Measurements from ENCODE around the gene RABEPK.
"Not testable (repeated sequence)": the region's sequence is repeated elsewhere in the genome, so short reads cannot be mapped to it uniquely, and the experiment has no call there.

The RABEPK gene

DNA sequence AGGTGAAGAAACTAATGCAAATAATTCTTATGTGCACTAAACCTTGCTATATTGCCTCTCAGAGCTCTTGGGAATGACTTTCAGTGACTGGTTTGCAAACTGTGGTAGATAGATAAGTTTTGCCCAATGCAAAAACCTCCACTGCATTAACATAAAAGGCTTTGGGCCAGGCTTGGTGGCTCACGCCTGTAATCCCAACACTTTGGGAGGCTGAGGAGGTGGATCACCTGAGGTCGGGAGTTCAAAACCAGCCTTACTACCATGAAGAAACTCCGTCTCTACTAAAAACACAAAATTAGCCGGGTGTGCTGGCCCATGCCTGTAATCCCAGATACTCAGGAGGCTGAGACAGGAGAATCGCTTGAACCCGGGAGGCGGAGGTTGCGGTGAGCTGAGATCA, 33.8 kb downstream of the RABEPK start:
- peaks cover 41 to 67% of the 10 kb centered on the region in 2 donors for H3K36me3 ChIP-seq (ENCODE audit: control insufficient read depth in 1 of 2, insufficient read depth in 2 of 2, low read length in 2 of 2)

DNA sequence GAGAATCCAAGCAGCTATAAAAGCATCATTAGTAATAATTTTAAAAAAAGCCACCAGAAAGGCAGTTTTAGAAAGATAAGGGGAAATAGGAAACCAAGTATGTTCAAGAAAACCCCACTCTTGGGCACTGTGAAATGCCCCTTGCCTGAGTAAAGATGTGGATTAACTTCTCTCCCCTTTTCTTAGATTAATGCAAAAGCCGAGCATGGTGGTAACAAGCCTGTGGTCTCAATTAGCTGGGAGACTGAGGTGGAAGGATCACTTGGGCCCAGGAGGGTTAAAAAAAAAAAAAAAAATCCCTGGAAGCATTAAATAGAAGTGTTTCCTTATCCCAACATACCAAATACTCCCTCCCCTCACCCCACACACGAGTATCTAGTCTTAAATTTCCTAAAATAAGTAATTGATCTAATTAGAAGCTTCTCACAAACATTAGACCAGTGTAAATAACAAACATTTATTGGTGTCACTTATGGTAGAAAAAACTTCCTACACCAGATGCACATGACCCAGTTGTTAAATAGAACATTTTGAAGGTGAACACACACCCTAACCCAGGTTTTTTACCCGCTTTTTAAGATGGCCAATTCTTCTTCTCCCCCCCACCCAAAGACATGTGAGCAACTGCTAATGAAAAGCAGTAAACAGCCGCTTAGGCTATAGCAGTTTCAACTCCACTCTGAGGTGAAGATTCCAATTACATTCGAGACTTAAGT, 35.6 kb downstream of the RABEPK start:
- peaks cover 39 to 40% of the 10 kb centered on the region in 2 donors for H3K4me1 ChIP-seq (ENCODE audit: control insufficient read depth in 1 of 2, insufficient read depth in 2 of 2, low read length in 2 of 2)
- H3K36me3 ChIP-seq (ENCODE audit: control insufficient read depth in 1 of 2, insufficient read depth in 2 of 2, low read length in 2 of 2) = peaks cover 35 to 62% of the 10 kb centered on the region in 2 donors
- no peaks in the 10 kb centered on the region for H3K9me3 ChIP-seq (ENCODE audit: control insufficient read depth in 1 of 2, low read length in 2 of 2)
- no peak overlapping the region for H3K27ac ChIP-seq (ENCODE audit: low read depth, low read length)
- H3K4me3 ChIP-seq (ENCODE audit: low read depth in 1 of 2, low read length in 2 of 2) = peak overlapping the region; percentile 27 to 28
- no peak overlapping the region for H3K9ac ChIP-seq (ENCODE audit: low read depth in 1 of 2, low read length in 2 of 2)
- H3K27me3 ChIP-seq (ENCODE audit: control insufficient read depth in 1 of 2, insufficient read depth in 2 of 2, low read length in 2 of 2) = no peaks in the 10 kb centered on the region

More for the DNA sequence above, 33.8 kb downstream of the RABEPK start:
- not testable (repeated sequence) for H3K9me3 ChIP-seq (ENCODE audit: control insufficient read depth in 1 of 2, low read length in 2 of 2); H3K27ac ChIP-seq (ENCODE audit: low read depth, low read length); H3K9ac ChIP-seq (ENCODE audit: low read depth in 1 of 2, low read length in 2 of 2); H3K27me3 ChIP-seq (ENCODE audit: control insufficient read depth in 1 of 2, insufficient read depth in 2 of 2, low read length in 2 of 2); H3K4me3 ChIP-seq (ENCODE audit: low read depth in 1 of 2, low read length in 2 of 2)
- peaks cover 32 to 36% of the 10 kb centered on the region in 2 donors for H3K4me1 ChIP-seq (ENCODE audit: control insufficient read depth in 1 of 2, insufficient read depth in 2 of 2, low read length in 2 of 2)

DNA sequence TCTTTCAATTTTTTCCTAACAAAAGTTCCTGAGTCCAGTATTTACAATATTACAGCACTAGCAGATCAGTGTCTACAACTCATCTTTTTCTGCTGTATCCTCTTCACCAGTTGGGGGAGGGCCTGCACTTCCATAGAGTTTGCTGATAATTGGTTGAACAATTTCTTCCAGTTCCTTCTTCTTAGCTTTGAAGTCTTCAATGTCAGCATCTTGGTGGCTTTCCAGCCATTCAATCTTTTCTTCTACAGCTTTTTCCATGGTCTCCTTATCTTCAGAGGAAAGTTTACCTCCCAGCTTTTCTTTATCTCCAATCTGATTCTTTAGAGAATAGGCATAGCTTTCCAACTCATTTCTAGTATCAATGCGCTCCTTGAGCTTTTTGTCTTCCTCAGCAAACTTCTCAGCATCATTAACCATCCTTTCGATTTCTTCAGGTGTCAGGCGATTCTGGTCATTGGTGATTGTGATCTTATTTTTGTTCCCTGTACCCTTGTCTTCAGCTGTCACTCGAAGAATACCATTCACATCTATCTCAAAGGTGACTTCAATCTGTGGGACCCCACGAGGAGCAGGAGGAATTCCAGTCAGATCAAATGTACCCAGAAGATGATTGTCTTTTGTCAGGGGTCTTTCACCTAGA, 36.3 kb downstream of the RABEPK start:
- not testable (repeated sequence) for H3K9ac ChIP-seq (ENCODE audit: low read depth in 1 of 2, low read length in 2 of 2); H3K27ac ChIP-seq (ENCODE audit: low read depth, low read length); H3K27me3 ChIP-seq (ENCODE audit: control insufficient read depth in 1 of 2, insufficient read depth in 2 of 2, low read length in 2 of 2); H3K9me3 ChIP-seq (ENCODE audit: control insufficient read depth in 1 of 2, low read length in 2 of 2)
- Histone ChIP-seq H3K4me1 (ENCODE audit: control insufficient read depth in 1 of 2, insufficient read depth in 2 of 2, low read length in 2 of 2) (peaks cover 39 to 40% of the 10 kb centered on the region in 2 donors), H3K36me3 (ENCODE audit: control insufficient read depth in 1 of 2, insufficient read depth in 2 of 2, low read length in 2 of 2) (peaks cover 35 to 59% of the 10 kb centered on the region in 2 donors), H3K4me3 (ENCODE audit: low read depth in 1 of 2, low read length in 2 of 2) (peak overlapping the region; percentile 97 to 99)

DNA sequence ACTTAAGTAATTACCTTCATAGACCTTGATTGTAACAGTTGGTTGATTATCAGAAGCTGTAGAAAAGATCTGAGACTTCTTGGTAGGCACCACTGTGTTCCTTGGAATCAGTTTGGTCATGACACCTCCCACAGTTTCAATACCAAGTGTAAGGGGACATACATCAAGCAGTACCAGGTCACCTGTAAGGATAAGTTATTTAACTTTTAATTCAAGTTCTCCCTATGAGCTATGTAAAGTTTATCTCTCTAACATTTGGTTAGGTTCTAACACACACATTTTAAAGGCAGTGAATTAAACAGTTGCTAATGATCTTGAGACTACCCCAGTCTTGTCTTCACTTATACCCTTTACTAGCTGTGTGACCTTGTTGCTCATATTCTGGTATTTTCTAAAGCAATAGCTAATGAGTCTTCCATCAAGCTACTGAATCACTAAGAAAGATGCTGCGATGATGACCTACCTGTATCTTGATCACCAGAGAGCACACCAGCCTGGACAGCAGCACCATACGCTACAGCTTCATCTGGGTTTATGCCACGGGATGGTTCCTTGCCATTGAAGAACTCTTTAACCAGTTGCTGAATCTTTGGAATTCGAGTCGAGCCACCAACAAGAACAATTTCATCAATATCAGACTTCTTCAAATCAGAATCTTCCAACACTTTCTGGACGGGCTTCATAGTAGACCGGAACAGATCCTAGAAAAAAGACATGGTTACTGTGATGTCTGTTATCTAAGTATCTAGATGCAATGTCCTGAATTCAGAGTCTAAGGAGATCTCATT, 38.0 kb downstream of the RABEPK start:
- no peak overlapping the region for H3K27ac ChIP-seq (ENCODE audit: low read depth, low read length)
- peak overlapping the region; percentile 97 to 99 for H3K4me3 ChIP-seq (ENCODE audit: low read depth in 1 of 2, low read length in 2 of 2)
- peaks cover 47 to 48% of the 10 kb centered on the region in 2 donors for H3K4me1 ChIP-seq (ENCODE audit: control insufficient read depth in 1 of 2, insufficient read depth in 2 of 2, low read length in 2 of 2)
- H3K9me3 ChIP-seq (ENCODE audit: control insufficient read depth in 1 of 2, low read length in 2 of 2) = no peaks in the 10 kb centered on the region
- H3K27me3 ChIP-seq (ENCODE audit: control insufficient read depth in 1 of 2, insufficient read depth in 2 of 2, low read length in 2 of 2) = no peaks in the 10 kb centered on the region
- peak overlapping the region in 1 of 2 donors; percentile 23 for H3K9ac ChIP-seq (ENCODE audit: low read depth in 1 of 2, low read length in 2 of 2)
- H3K36me3 ChIP-seq (ENCODE audit: control insufficient read depth in 1 of 2, insufficient read depth in 2 of 2, low read length in 2 of 2) = peaks cover 33 to 54% of the 10 kb centered on the region in 2 donors

DNA sequence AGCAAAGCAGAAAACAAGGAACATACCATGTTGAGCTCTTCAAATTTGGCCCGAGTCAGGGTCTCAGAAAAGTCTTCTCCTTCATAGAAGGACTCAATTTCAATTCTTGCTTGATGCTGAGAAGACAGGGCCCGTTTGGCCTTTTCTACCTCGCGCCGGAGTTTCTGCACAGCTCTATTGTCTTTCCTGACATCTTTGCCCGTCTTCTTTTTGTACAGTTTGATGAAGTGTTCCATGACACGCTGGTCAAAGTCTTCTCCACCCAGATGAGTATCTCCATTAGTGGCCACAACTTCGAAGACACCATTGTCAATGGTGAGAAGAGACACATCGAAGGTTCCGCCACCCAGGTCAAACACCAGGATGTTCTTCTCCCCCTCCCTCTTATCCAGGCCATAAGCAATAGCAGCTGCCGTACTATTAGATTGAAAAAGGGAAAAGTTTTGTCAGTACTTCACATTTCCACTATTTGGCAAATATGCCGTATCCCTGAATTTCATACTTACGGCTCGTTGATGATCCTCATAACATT, 38.6 kb downstream of the RABEPK start:
- peak overlapping the region in 1 of 2 donors; percentile 93 for H3K9ac ChIP-seq (ENCODE audit: low read depth in 1 of 2, low read length in 2 of 2)
- no peaks in the 10 kb centered on the region for H3K27me3 ChIP-seq (ENCODE audit: control insufficient read depth in 1 of 2, insufficient read depth in 2 of 2, low read length in 2 of 2)
- peak overlapping the region; percentile 97 to 99 for H3K4me3 ChIP-seq (ENCODE audit: low read depth in 1 of 2, low read length in 2 of 2)
- no peak overlapping the region for H3K27ac ChIP-seq (ENCODE audit: low read depth, low read length)
- no peaks in the 10 kb centered on the region for H3K9me3 ChIP-seq (ENCODE audit: control insufficient read depth in 1 of 2, low read length in 2 of 2)
- H3K36me3 ChIP-seq (ENCODE audit: control insufficient read depth in 1 of 2, insufficient read depth in 2 of 2, low read length in 2 of 2) = peaks cover 33 to 49% of the 10 kb centered on the region in 2 donors
- peaks cover 47 to 48% of the 10 kb centered on the region in 2 donors for H3K4me1 ChIP-seq (ENCODE audit: control insufficient read depth in 1 of 2, insufficient read depth in 2 of 2, low read length in 2 of 2)

DNA sequence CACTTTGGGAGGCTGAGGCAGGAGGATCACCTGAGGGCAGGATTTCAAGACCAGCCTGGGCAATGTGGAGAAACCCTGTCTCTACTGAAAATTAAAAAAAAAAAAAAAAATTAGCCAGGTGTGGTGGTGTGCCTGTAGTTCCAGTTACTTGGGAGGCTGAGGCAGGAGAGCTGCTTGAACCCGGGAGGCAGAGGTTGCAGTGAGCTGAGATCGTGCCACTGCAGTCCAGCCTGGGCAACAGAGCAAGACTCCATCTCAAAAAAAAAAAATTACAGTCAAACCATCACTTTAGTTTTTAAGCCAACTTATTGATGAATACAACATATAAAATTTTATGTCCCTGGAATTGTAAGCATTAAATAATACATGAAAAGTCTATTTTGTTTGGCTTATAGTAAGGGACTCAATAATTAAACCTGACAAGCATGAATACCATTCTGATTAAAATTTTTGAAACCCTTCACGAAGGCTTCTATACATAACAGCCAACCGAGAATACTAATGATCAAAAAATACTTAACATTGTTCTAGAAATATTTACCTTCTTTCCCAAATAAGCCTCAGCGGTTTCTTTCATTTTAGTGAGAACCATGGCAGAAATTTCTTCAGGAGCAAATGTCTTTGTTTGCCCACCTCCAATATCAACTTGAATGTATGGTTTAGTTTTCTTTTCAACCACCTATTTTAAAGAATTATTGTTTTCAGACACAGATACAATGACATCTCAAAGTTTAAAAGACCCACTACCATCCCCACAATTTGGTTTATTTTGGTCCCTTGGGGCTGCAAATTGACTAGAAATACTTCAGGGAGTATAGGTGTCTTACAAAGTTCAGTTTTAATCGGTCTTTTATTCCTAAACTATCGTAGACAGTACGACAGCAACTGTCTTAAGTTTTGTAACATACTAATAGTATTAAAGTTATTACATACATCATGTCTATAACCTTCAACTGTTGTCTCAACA, 39.6 kb downstream of the RABEPK start:
- H3K4me3 ChIP-seq (ENCODE audit: low read depth in 1 of 2, low read length in 2 of 2) = peak overlapping the region; percentile 97 to 99
- H3K36me3 ChIP-seq (ENCODE audit: control insufficient read depth in 1 of 2, insufficient read depth in 2 of 2, low read length in 2 of 2) = peaks cover 31 to 44% of the 10 kb centered on the region in 2 donors
- no peak overlapping the region for H3K27ac ChIP-seq (ENCODE audit: low read depth, low read length)
- H3K4me1 ChIP-seq (ENCODE audit: control insufficient read depth in 1 of 2, insufficient read depth in 2 of 2, low read length in 2 of 2) = peaks cover 47 to 48% of the 10 kb centered on the region in 2 donors
- no peaks in the 10 kb centered on the region for H3K27me3 ChIP-seq (ENCODE audit: control insufficient read depth in 1 of 2, insufficient read depth in 2 of 2, low read length in 2 of 2)
- H3K9me3 ChIP-seq (ENCODE audit: control insufficient read depth in 1 of 2, low read length in 2 of 2) = no peaks in the 10 kb centered on the region
- H3K9ac ChIP-seq (ENCODE audit: low read depth in 1 of 2, low read length in 2 of 2) = peak overlapping the region; percentile 93 to 98

DNA sequence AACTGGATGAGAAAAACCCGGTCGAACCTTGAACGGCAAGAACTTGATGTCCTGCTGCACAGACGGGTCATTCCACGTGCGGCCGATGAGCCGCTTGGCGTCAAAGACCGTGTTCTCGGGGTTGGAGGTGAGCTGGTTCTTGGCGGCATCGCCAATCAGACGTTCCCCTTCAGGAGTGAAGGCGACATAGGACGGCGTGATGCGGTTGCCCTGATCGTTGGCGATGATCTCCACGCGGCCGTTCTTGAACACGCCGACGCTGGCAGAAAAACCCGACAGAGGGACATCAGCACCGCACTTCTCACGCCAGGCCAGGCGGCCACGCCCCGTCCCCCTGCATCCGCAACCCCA, 40.3 kb downstream of the RABEPK start:
- H3K4me1 ChIP-seq (ENCODE audit: control insufficient read depth in 1 of 2, insufficient read depth in 2 of 2, low read length in 2 of 2) = peaks cover 41 to 46% of the 10 kb centered on the region in 2 donors

DNA sequence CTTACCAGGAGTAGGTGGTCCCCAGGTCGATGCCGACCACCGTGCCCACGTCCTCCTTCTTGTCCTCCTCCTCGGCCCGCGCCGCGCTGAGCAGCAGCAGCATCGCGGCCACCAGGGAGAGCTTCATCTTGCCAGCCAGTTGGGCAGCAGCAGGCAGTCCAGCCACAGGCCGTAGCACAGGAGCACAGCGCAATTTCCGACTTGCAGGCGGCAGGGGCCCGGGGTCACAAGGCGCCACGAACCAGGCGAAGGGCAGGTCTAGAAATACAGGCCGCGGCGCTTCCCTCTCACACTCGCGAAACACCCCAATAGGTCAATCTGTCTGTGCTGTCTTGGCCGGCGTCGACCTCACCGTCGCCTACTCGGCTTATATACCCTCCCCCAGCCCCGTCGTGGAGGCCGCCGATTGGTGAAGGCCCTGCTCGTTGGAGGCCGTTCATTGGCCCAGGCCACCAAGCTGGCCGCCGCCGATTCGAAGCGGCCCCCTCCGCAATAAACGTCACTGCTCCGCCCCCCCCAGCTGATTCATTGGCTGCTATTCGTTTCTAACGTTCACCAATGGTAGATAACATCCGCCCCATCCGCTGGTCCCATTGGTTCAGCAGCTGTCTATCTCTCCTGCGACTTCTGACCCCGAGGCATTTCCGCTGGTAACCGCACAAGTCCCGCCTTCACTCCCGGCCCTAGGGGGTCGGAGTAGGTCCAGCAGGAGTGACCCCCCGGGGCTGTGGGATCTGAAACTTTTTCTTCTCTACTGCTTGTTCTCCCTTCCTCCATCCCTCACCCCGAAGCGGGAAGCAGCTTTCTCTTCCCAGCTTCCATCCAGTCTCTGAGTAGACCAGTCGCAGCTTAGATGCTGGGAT, 40.9 kb downstream of the RABEPK start, which contains the start of gene HSPA5:
TSS of gene HSPA5 (minus strand) at position 344 of the 863 bp plus-strand sequence. CDS start at position 127, 217 bp downstream.
- H3K4me3 ChIP-seq (ENCODE audit: low read depth in 1 of 2, low read length in 2 of 2) = peak within 1 kb of the TSS; percentile 98 to 99
- peaks cover 23 to 31% of the 10 kb centered on the region in 2 donors for H3K36me3 ChIP-seq (ENCODE audit: control insufficient read depth in 1 of 2, insufficient read depth in 2 of 2, low read length in 2 of 2)
- H3K9me3 ChIP-seq (ENCODE audit: control insufficient read depth in 1 of 2, low read length in 2 of 2) = no peaks in the 10 kb centered on the region
- H3K4me1 ChIP-seq (ENCODE audit: control insufficient read depth in 1 of 2, insufficient read depth in 2 of 2, low read length in 2 of 2) = peaks cover 35 to 40% of the 10 kb centered on the region in 2 donors
- H3K27ac ChIP-seq (ENCODE audit: low read depth, low read length) = peak within 1 kb of the TSS; percentile 95
- H3K27me3 ChIP-seq (ENCODE audit: control insufficient read depth in 1 of 2, insufficient read depth in 2 of 2, low read length in 2 of 2) = no peaks in the 10 kb centered on the region
- peak within 1 kb of the TSS; percentile 98 to 99 for H3K9ac ChIP-seq (ENCODE audit: low read depth in 1 of 2, low read length in 2 of 2)

More for the DNA sequence above, 40.3 kb downstream of the RABEPK start:
- H3K4me3 ChIP-seq (ENCODE audit: low read depth in 1 of 2, low read length in 2 of 2) = peak overlapping the region; percentile 97 to 99
- H3K27ac ChIP-seq (ENCODE audit: low read depth, low read length) = peak overlapping the region; percentile 95
- peak overlapping the region; percentile 93 to 98 for H3K9ac ChIP-seq (ENCODE audit: low read depth in 1 of 2, low read length in 2 of 2)
- H3K9me3 ChIP-seq (ENCODE audit: control insufficient read depth in 1 of 2, low read length in 2 of 2) = no peaks in the 10 kb centered on the region
- no peaks in the 10 kb centered on the region for H3K27me3 ChIP-seq (ENCODE audit: control insufficient read depth in 1 of 2, insufficient read depth in 2 of 2, low read length in 2 of 2)
- peaks cover 26 to 37% of the 10 kb centered on the region in 2 donors for H3K36me3 ChIP-seq (ENCODE audit: control insufficient read depth in 1 of 2, insufficient read depth in 2 of 2, low read length in 2 of 2)

Measured in duodenal mucosa (tissue), 2 donors.